Right lobe of liver (tissue), 4 donors: ENCODE results near the gene BHLHE41.

ENCODE experiments used
- CTCF ChIP-seq, 4 donors: fragments of 200-600 bp in 3 of 4; fragments of 450-650 bp in 1 of 4; IDR thresholded peaks; one replicate each; pipeline versions ENCODE4 v1.5.1 to v1.8.0; 2016 to 2022; ENCODE audit warnings: antibody characterized with exemption in 4 of 4, mild to moderate bottlenecking in 2 of 4
- POLR2A ChIP-seq: fragments of 450-650 bp; IDR thresholded peaks from one replicate; pipeline ENCODE4 v1.6.1; 2017; ENCODE audit warnings: antibody characterized with exemption, mild to moderate bottlenecking
- donor health status: DM: no; HTN: no; CAD: no.
- donor health status: DM: no; HTN: no; CAD: no.
- donor health status: DM: no; HTN: yes; CAD: no.

GRCh38 chr12:26086936-26087335, 37.9 kb downstream of the BHLHE41 start:
- TF ChIP-seq CTCF (IDR thresholded peaks at IDR 0.05) (no peak), POLR2A (no peak)
